ENCODE measurements around the gene MRC2. TPM values are rescaled to one million over a fixed set of nuclear protein-coding genes. Genes with fewer than 3 reads are reported as not detected.

Gene MRC2
- total RNA-seq, 1 experiment from 2014 or later = 12.3 TPM

DNA sequence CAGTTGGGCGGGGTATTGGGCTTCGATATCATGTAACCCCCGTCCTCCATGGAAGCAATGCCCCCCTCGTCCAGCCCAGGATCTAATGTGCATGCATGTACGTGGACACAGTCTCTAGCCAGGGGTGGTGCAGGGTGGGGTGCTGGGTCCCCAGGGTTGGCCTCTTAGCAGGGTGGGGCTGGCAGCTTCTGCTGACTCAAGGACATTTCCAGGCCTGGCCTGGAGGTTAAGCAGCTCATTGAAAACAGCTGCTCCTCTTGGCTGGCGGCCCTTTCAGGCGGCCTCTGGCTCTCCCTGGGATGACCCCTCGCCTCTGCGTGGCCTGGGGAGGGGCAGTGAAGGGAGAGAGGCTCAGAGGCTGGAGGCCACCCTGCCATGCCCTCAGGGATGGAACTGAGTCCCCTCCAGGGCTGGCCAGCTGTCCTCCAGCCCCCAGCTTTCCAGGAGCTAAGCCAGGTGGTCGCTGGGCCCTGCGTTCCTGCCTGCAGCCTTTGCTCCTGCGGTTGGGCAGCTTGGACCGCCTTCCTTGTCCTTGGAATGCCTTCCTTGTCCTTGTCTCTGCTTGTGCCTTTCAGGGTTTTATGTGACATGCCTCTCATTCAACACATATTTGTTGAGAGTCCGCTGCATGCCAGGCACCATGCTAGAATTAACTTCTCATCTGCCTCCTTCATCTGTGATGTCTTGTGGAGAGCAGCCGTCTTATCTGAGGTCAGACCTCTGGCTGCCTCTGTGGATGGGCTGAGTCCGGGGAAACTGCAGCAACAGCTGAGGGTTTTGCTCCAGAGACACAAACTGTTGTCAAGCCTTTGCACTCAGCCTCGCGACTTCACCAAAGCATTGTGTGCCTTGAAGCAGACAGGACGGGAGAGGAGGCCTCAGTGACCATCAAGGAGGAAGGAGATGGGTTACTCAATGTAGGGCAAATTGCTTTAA, 26.6 kb downstream of the MRC2 start:
- no TSS peak for BruUV-seq (replicated peaks)
- TF ChIP-seq, protein P1, sequence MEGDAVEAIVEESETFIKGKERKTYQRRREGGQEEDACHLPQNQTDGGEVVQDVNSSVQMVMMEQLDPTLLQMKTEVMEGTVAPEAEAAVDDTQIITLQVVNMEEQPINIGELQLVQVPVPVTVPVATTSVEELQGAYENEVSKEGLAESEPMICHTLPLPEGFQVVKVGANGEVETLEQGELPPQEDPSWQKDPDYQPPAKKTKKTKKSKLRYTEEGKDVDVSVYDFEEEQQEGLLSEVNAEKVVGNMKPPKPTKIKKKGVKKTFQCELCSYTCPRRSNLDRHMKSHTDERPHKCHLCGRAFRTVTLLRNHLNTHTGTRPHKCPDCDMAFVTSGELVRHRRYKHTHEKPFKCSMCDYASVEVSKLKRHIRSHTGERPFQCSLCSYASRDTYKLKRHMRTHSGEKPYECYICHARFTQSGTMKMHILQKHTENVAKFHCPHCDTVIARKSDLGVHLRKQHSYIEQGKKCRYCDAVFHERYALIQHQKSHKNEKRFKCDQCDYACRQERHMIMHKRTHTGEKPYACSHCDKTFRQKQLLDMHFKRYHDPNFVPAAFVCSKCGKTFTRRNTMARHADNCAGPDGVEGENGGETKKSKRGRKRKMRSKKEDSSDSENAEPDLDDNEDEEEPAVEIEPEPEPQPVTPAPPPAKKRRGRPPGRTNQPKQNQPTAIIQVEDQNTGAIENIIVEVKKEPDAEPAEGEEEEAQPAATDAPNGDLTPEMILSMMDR (IDR thresholded peaks at IDR 0.05; ENCODE audit: unreplicated experiment) = no peak
- H3K4me1 Mint-ChIP-seq (ENCODE audit: insufficient read depth, unreplicated experiment) = peaks cover 6% of the 10 kb centered on the region
- no peak overlapping the region for H3K27ac Mint-ChIP-seq (ENCODE audit: low read depth, unreplicated experiment)
- CTCF ChIA-PET = no interaction called here
- no peak for DNase-seq (ENCODE audit: unreplicated experiment)
- H3K4me3 Mint-ChIP-seq (ENCODE audit: unreplicated experiment) = no peak overlapping the region
- POLR2A ChIA-PET = no interaction called here
- H3K9me3 Mint-ChIP-seq (ENCODE audit: unreplicated experiment) = no peaks in the 10 kb centered on the region
- no peaks in the 10 kb centered on the region for H3K36me3 Mint-ChIP-seq (ENCODE audit: insufficient read depth, unreplicated experiment)
- H3K27me3 Mint-ChIP-seq (ENCODE audit: insufficient read depth, unreplicated experiment) = no peaks in the 10 kb centered on the region
- intact Hi-C loops (cut with micrococcal nuclease) = no loop called here

GRCh38 chr17:62655656-62656055, 28.2 kb downstream of the MRC2 start:
- no peaks in the 10 kb centered on the region for H3K36me3 Mint-ChIP-seq (ENCODE audit: insufficient read depth, unreplicated experiment)
- POLR2A ChIA-PET = interaction anchor here (0.7 kb wide), 1 partner anchor 12 kb away, joined by 4 read pairs; no protein-coding TSS in a partner anchor
- H3K27ac Mint-ChIP-seq (ENCODE audit: low read depth, unreplicated experiment) = no peak overlapping the region
- CTCF ChIA-PET = interaction anchor here (0.6 to 0.8 kb wide), 2 partner anchors 16 to 121 kb away, joined by 3 read pairs; no protein-coding TSS in a partner anchor
- peaks cover 6% of the 10 kb centered on the region for H3K4me1 Mint-ChIP-seq (ENCODE audit: insufficient read depth, unreplicated experiment)
- no TSS peak for BruUV-seq (replicated peaks)
- H3K27me3 Mint-ChIP-seq (ENCODE audit: insufficient read depth, unreplicated experiment) = no peaks in the 10 kb centered on the region
- no peak overlapping the region for H3K4me3 Mint-ChIP-seq (ENCODE audit: unreplicated experiment)
- no peak for DNase-seq (ENCODE audit: unreplicated experiment)
- peaks cover 2% of the 10 kb centered on the region for H3K9me3 Mint-ChIP-seq (ENCODE audit: unreplicated experiment)
- intact Hi-C loops (cut with micrococcal nuclease) = no loop called here
- TF ChIP-seq, protein P1 (IDR thresholded peaks at IDR 0.05; ENCODE audit: unreplicated experiment) = no peak

- no peak for DNase-seq (ENCODE audit: unreplicated experiment)
- no TSS peak for BruUV-seq (replicated peaks)
- Mint-ChIP-seq H3K4me3 (ENCODE audit: unreplicated experiment) (no peak overlapping the region), H3K27me3 (ENCODE audit: insufficient read depth, unreplicated experiment) (no peaks in the 10 kb centered on the region), H3K4me1 (ENCODE audit: insufficient read depth, unreplicated experiment) (peaks cover 6% of the 10 kb centered on the region), H3K36me3 (ENCODE audit: insufficient read depth, unreplicated experiment) (no peaks in the 10 kb centered on the region), H3K27ac (ENCODE audit: low read depth, unreplicated experiment) (no peak overlapping the region), H3K9me3 (ENCODE audit: unreplicated experiment) (peaks cover 10% of the 10 kb centered on the region)
- ChIA-PET CTCF (interaction anchor here (0.6 to 1.0 kb wide), 2 partner anchors 16 to 121 kb away, joined by 3 to 4 read pairs; no protein-coding TSS in a partner anchor), POLR2A (no interaction called here)
- intact Hi-C loops (cut with micrococcal nuclease) = no loop called here
- TF ChIP-seq, protein P1 (IDR thresholded peaks at IDR 0.05; ENCODE audit: unreplicated experiment) = no peak
Measured at GRCh38 chr17:62656446-62656845, 29.0 kb downstream of the MRC2 start.

DNA sequence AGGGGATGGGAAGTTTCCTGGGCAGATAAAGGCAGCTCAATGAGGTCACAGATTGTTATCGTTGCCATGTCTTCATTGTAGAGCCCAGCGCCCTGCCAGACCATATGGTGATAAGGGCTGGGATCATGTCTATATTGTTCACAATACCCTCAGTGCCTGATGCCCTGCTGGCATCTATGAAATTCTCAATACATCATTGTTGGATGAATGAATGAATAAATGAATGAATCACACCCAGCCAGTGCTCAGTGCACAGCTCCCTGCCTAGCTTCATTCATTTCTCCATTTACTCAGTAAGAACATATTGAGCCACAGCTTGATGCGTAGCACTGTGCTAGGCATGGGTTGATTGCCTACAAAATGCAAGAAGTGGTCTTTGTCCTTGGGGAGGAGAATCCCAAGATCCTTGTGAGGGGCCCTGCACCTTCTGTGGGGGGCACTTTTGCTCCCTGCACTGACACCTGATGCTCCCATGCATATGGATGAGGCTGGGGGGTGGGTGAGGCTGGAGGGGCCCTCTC, 29.7 kb downstream of the MRC2 start:
- H3K27me3 Mint-ChIP-seq (ENCODE audit: insufficient read depth, unreplicated experiment) = no peaks in the 10 kb centered on the region
- intact Hi-C loops (cut with micrococcal nuclease) = no loop called here
- H3K4me1 Mint-ChIP-seq (ENCODE audit: insufficient read depth, unreplicated experiment) = peaks cover 6% of the 10 kb centered on the region
- ChIA-PET POLR2A (no interaction called here), CTCF (interaction anchor here (1.0 kb wide), 1 partner anchor 15 kb away, joined by 4 read pairs; no protein-coding TSS in a partner anchor)
- TF ChIP-seq, protein P1 (IDR thresholded peaks at IDR 0.05; ENCODE audit: unreplicated experiment) = no peak
- no TSS peak for BruUV-seq (replicated peaks)
- peaks cover 13% of the 10 kb centered on the region for H3K9me3 Mint-ChIP-seq (ENCODE audit: unreplicated experiment)
- H3K36me3 Mint-ChIP-seq (ENCODE audit: insufficient read depth, unreplicated experiment) = no peaks in the 10 kb centered on the region
- H3K4me3 Mint-ChIP-seq (ENCODE audit: unreplicated experiment) = no peak overlapping the region
- no peak for DNase-seq (ENCODE audit: unreplicated experiment)
- H3K27ac Mint-ChIP-seq (ENCODE audit: low read depth, unreplicated experiment) = no peak overlapping the region

Measured in MCF 10A (cell line).